ENCODE measurements around the gene SPTSSA. TPM values are rescaled to one million over a fixed set of nuclear protein-coding genes. Genes with fewer than 3 reads are reported as not detected.

The SPTSSA gene
- total RNA-seq, 1 experiment from 2014 or later: 24.5 TPM

GRCh38 chr14:34465069-34465859 is 3.2 kb upstream of the SPTSSA start (continued):
- no peak for TF ChIP-seq CTCF (IDR thresholded peaks at IDR 0.05)
- TF ChIP-seq ATF2 (CRISPR knock-in tag; IDR thresholded peaks at IDR 0.05; ENCODE audit: borderline replicate concordance, low read depth): no peak
- no peak for TF ChIP-seq CREB1 (CRISPR knock-in tag; IDR thresholded peaks at IDR 0.05)
- no peak for TF ChIP-seq ZNF232 (CRISPR knock-in tag; IDR thresholded peaks at IDR 0.05)
- no peak for TF ChIP-seq GRHL2 (CRISPR knock-in tag; IDR thresholded peaks at IDR 0.05; ENCODE audit: insufficient replicate concordance, severe bottlenecking)
- no peak for TF ChIP-seq TEAD1 (CRISPR knock-in tag; IDR thresholded peaks at IDR 0.05)
- TF ChIP-seq ZNF138 (CRISPR knock-in tag; conservative IDR thresholded peaks at IDR 0.05): no peak
- no peak for TF ChIP-seq E2F4 (CRISPR knock-in tag; IDR thresholded peaks at IDR 0.05; ENCODE audit: borderline replicate concordance, low read depth)
- TF ChIP-seq TEAD4 (CRISPR knock-in tag; IDR thresholded peaks at IDR 0.05): no peak

- CTCF ChIA-PET: interaction anchor here (2.0 kb wide), 1 partner anchor 24 kb away, joined by 5 read pairs; no protein-coding TSS in a partner anchor
- Mint-ChIP-seq H3K9me3 (no peaks in the 10 kb centered on the region), H3K4me3 (peak overlapping the region; percentile 83), H3K36me3 (no peaks in the 10 kb centered on the region), H3K4me1 (peaks cover 23% of the 10 kb centered on the region), H3K27ac (no peak overlapping the region), H3K27me3 (ENCODE audit: low read depth) (no peaks in the 10 kb centered on the region)
- POLR2A ChIA-PET: no interaction called here
- DNase-seq (ENCODE audit: low spot score): no peak
- no peak for TF ChIP-seq CDX4 (CRISPR knock-in tag; IDR thresholded peaks at IDR 0.05; ENCODE audit: borderline replicate concordance)
- TF ChIP-seq NFATC4 (CRISPR knock-in tag; IDR thresholded peaks at IDR 0.05): no peak
- no peak for TF ChIP-seq FOXP1 (CRISPR knock-in tag; IDR thresholded peaks at IDR 0.05; ENCODE audit: borderline replicate concordance)
- TF ChIP-seq ELF4 (CRISPR knock-in tag; IDR thresholded peaks at IDR 0.05; ENCODE audit: low read depth): no peak
- no peak for TF ChIP-seq ZNF532 (CRISPR knock-in tag; IDR thresholded peaks at IDR 0.05; ENCODE audit: borderline replicate concordance)
- TF ChIP-seq ZNF425 (CRISPR knock-in tag; conservative IDR thresholded peaks at IDR 0.05): no peak
- TF ChIP-seq JAZF1 (CRISPR knock-in tag; IDR thresholded peaks at IDR 0.05): no peak
- no peak for TF ChIP-seq TP53 (CRISPR knock-in tag; IDR thresholded peaks at IDR 0.05)
- no peak for ATAC-seq
Measured at GRCh38 chr14:34463598-34463961, 1.5 kb upstream of the SPTSSA start.
